Endothelial cell of umbilical vein (primary cell): ENCODE measurements around the gene HABP4. TPM values are rescaled to one million over a fixed set of nuclear protein-coding genes. Genes with fewer than 3 reads are reported as not detected.
A peak's percentile ranks its signal among the peaks of the same experiment; 100 is the strongest.

Source experiments
- BruUV-seq: library from RNA; stranded (reverse); fragments of 400-500 nt; replicated peaks from 2 replicates; lab custom pipeline; 2021; lab: Mats Ljungman, UMichigan
- CTCF ChIA-PET: fragments of 300-600, 350-600 bp; sonication (Branson Sonifier 250); formaldehyde crosslinking; loops from one replicate; lab custom pipeline; 2021; ENCODE audit warnings: antibody characterized with exemption, inconsistent platforms; lab: Charles Lee
- POLR2A ChIA-PET: fragments of 300-600, 350-600 bp; sonication (Branson Sonifier 250); formaldehyde crosslinking; loops from one replicate; lab custom pipeline; 2021; ENCODE audit warnings: antibody characterized with exemption, inconsistent platforms; lab: Charles Lee
- DNase-seq: peaks from one replicate; pipeline ENCODE4 v3.0.0-alpha.2; 2011; ENCODE audit warnings: low read depth, low spot score
- FAIRE-seq: peaks from 2 replicates; lab custom pipeline; 2011; peaks lifted over from hg19 to GRCh38; lab: Jason Lieb, UNC
- H2AFZ ChIP-seq: 2 replicates; pipeline ENCODE4 v1.6.0; 2012; ENCODE audit warnings: low read depth, low read length, control low read depth, inconsistent platforms
- H3K27ac ChIP-seq: 2 replicates; pipeline ENCODE4 v1.5.1; 2011; ENCODE audit warnings: low read depth, mild to moderate bottlenecking, control low read depth, low read length, moderate library complexity; ENCODE audit not compliant: insufficient read depth
- H3K27me3 ChIP-seq, 2 experiments: 2 replicates each; pipeline versions ENCODE4 v1.6.0 to v1.6.1; 2011; ENCODE audit warnings: low read length in 2 of 2, mixed read lengths in 1 of 2; ENCODE audit not compliant: control insufficient read depth in 2 of 2, insufficient read depth in 2 of 2
- H3K36me3 ChIP-seq, 2 experiments: 2 replicates in 1 of 2; 3 replicates in 1 of 2; pipeline ENCODE4 v1.5.1; 2011; ENCODE audit warnings: low read length in 2 of 2, mild to moderate bottlenecking in 1 of 2, moderate library complexity in 1 of 2; ENCODE audit not compliant: control insufficient read depth in 2 of 2, insufficient read depth in 2 of 2; ENCODE audit errors: extremely low read depth in 1 of 2
- H3K4me1 ChIP-seq: 3 replicates; pipeline ENCODE4 v1.5.1; 2011; ENCODE audit warnings: mild to moderate bottlenecking, low read length; ENCODE audit not compliant: control insufficient read depth, insufficient read depth; ENCODE audit errors: extremely low read depth
- H3K4me2 ChIP-seq: 2 replicates; pipeline ENCODE4 v1.6.1; 2011; ENCODE audit warnings: low read length, control low read depth, mixed read lengths; ENCODE audit not compliant: insufficient read depth
- H3K4me3 ChIP-seq, 3 experiments: fragments of 200-600 bp in 1 of 3; sonication (generic), shearing (Covaris generic) in 1 of 3; replicated peaks in 1 of 3; 2 replicates each; pipeline ENCODE4 v1.5.1; 2011 to 2016; ENCODE audit warnings: control low read depth in 3 of 3, low read length in 3 of 3, mild to moderate bottlenecking in 2 of 3, inconsistent platforms in 1 of 3, low read depth in 1 of 3, moderate library complexity in 1 of 3; ENCODE audit not compliant: insufficient read depth in 1 of 3
- H3K79me2 ChIP-seq: 2 replicates; pipeline ENCODE4 v1.6.0; 2012; ENCODE audit warnings: low read length, inconsistent platforms; ENCODE audit not compliant: control insufficient read depth, insufficient read depth
- H3K9ac ChIP-seq: replicated peaks from 2 replicates; pipeline ENCODE3; 2011; ENCODE audit warnings: low read length, control low read depth; ENCODE audit not compliant: insufficient read depth; ENCODE audit errors: extremely low read depth
- H3K9me1 ChIP-seq: replicated peaks from 3 replicates; pipeline ENCODE4 v1.6.0; 2011; ENCODE audit warnings: mild to moderate bottlenecking, low read length; ENCODE audit not compliant: control insufficient read depth, insufficient read depth; ENCODE audit errors: extremely low read depth
- H3K9me3 ChIP-seq: replicated peaks from 2 replicates; pipeline ENCODE4 v1.5.1; 2012; ENCODE audit warnings: low read length, inconsistent platforms; ENCODE audit not compliant: control insufficient read depth, insufficient read depth
- H4K20me1 ChIP-seq: replicated peaks from 2 replicates; pipeline ENCODE3; 2011; ENCODE audit warnings: mild to moderate bottlenecking, low read length; ENCODE audit not compliant: control insufficient read depth, insufficient read depth; ENCODE audit errors: extremely low read depth
- CTCF ChIP-seq, 2 donors: IDR thresholded peaks; 1 replicate in 1 of 2; 2 replicates in 1 of 2; pipeline ENCODE4 v1.5.1; 2011; ENCODE audit warnings: low read length in 2 of 2, mild to moderate bottlenecking in 2 of 2, moderate library complexity in 2 of 2, control low read depth in 1 of 2, inconsistent platforms in 1 of 2, low read depth in 1 of 2; ENCODE audit not compliant: insufficient read depth in 1 of 2; ENCODE audit errors: extremely low read depth in 1 of 2
- EZH2 ChIP-seq: IDR thresholded peaks from 2 replicates; pipeline ENCODE4 v1.6.1; 2012; ENCODE audit warnings: borderline replicate concordance, low read depth, mild to moderate bottlenecking, moderate library complexity, low read length, inconsistent platforms; ENCODE audit not compliant: severe bottlenecking
- FOS ChIP-seq: IDR thresholded peaks from 2 replicates; pipeline ENCODE4 v1.6.1; 2011; ENCODE audit warnings: mild to moderate bottlenecking, low read length, moderate library complexity, borderline replicate concordance; ENCODE audit not compliant: insufficient read depth
- GATA2 ChIP-seq: IDR thresholded peaks from 2 replicates; pipeline ENCODE4 v1.7.0; 2011; ENCODE audit warnings: low read depth, mild to moderate bottlenecking, moderate library complexity, mixed read lengths, low read length; ENCODE audit not compliant: insufficient read length, insufficient read depth
- JUN ChIP-seq: IDR thresholded peaks from 2 replicates; pipeline ENCODE4 v1.6.1; 2011; ENCODE audit warnings: borderline replicate concordance, low read depth; ENCODE audit not compliant: insufficient read length, insufficient read depth
- MAX ChIP-seq: IDR thresholded peaks from 2 replicates; pipeline ENCODE4 v1.6.1; 2011; ENCODE audit not compliant: insufficient read depth, insufficient read length
- MYC ChIP-seq: IDR thresholded peaks from one replicate; pipeline ENCODE4 v1.6.1; 2011; ENCODE audit warnings: mild to moderate bottlenecking, low read depth, low read length
- POLR2A ChIP-seq: IDR thresholded peaks from 2 replicates; pipeline ENCODE4 v1.6.1; 2012; ENCODE audit warnings: low read depth, mild to moderate bottlenecking, control low read depth, low read length
- POLR2AphosphoS5 ChIP-seq: IDR thresholded peaks from 2 replicates; pipeline ENCODE4 v1.6.1; 2012; ENCODE audit warnings: low read depth, mild to moderate bottlenecking, control low read depth, low read length, moderate library complexity; ENCODE audit not compliant: insufficient read depth
- dilution Hi-C: fragments of 300-500 bp; cut with MboI; formaldehyde crosslinking; loops from one replicate; pipeline ENCODE4 v1.15.0; 2019; ENCODE audit warnings: low sequenced_read_pairs; ENCODE audit not compliant: extremely low pct_ligation_motif_present
- intact Hi-C: fragments of 100-400 bp; cut with micrococcal nuclease; formaldehyde crosslinking; loops from one replicate; pipeline ENCODE4 v1.10.0; 2022
- polyA plus RNA-seq, 4 experiments: library from polyadenylated mRNA; depleted of rRNA in 3 of 4; stranded (reverse) in 3 of 4; unstranded in 1 of 4; fragments of >200 nt; gene quantifications; 2 replicates each; pipeline versions ENCODE4 v1.2.1 to v1.2.3, GENCODE V29; 2011 to 2012; ENCODE audit warnings: missing spikeins in 1 of 4
- total RNA-seq: library from RNA; stranded (reverse); gene quantifications from 2 replicates; pipeline ENCODE4 v1.2.3, GENCODE V29; 2021

HABP4 gene
- total and polyA plus RNA-seq, 2 donors (not counting 3 experiments of a cell fraction or from before 2014, with no cell fraction given) = 4.6 to 11.1 TPM

GRCh38 chr9:96449523-96449844, 485 bp upstream of the HABP4 start:
- Histone ChIP-seq H4K20me1 (no peaks in the 10 kb centered on the region), H2AFZ (peak overlapping the region; percentile 75), H3K27me3 (peaks cover 0 to 2% of the 10 kb centered on the region in 2 experiments), H3K79me2 (peaks cover 4% of the 10 kb centered on the region), H3K4me1 (peaks cover 7% of the 10 kb centered on the region), H3K9me1 (no peaks in the 10 kb centered on the region), H3K4me2 (peak overlapping the region; percentile 67), H3K4me3 (peak overlapping the region in 2 of 3 experiments; percentile 20 to 39), H3K27ac (no peak overlapping the region), H3K36me3 (no peaks in the 10 kb centered on the region), H3K9me3 (no peaks in the 10 kb centered on the region), H3K9ac (no peak overlapping the region)
- dilution Hi-C loops (no loop called here), intact Hi-C loops (no loop called here)
- CTCF ChIA-PET = interaction anchor here (0.7 to 4.5 kb wide), 9 partner anchors 7 to 217 kb away, joined by 3 to 34 read pairs (median 3); no protein-coding TSS in a partner anchor
- TF ChIP-seq MAX (no peak), FOS (no peak), EZH2 (no peak), JUN (no peak), POLR2A (no peak), CTCF (IDR thresholded peaks at IDR 0.05; ENCODE audit: extremely low read depth in 1 of 2, insufficient read depth in 1 of 2, low read depth in 1 of 2, low read length in 2 of 2) (no peak), POLR2AphosphoS5 (no peak), GATA2 (no peak), MYC (no peak)
- FAIRE-seq (peak; percentile 4), DNase-seq (no peak)
- no TSS peak for BruUV-seq
- POLR2A ChIA-PET = interaction anchor here (0.6 kb wide), 1 partner anchor 196 kb away, joined by 6 read pairs; no protein-coding TSS in a partner anchor
